WERI-Rb-1 (cell line): Measurements from ENCODE around the gene PIGV.

Experiments used
- DNase-seq: peaks from one replicate; pipeline ENCODE4 v3.0.0-alpha.2; 2020
- H3K27ac ChIP-seq: fragments of 250-450 bp; sonication (Bioruptor Pico); 2 replicates; pipeline ENCODE4 v1.5.1; 2020; ENCODE audit warnings: mild to moderate bottlenecking, moderate library complexity
- H3K27me3 ChIP-seq: fragments of 250-450 bp; sonication (Bioruptor Pico); 2 replicates; pipeline ENCODE4 v1.5.1; 2021; ENCODE audit warnings: mild to moderate bottlenecking, low read depth, moderate library complexity; ENCODE audit not compliant: insufficient read depth, severe bottlenecking
- H3K36me3 ChIP-seq: fragments of 250-450 bp; sonication (Bioruptor Pico); 2 replicates; pipeline ENCODE4 v1.5.1; 2020; ENCODE audit warnings: mild to moderate bottlenecking, moderate library complexity
- H3K4me3 ChIP-seq: 2 replicates; pipeline ENCODE4 v1.5.1; 2011; ENCODE audit warnings: low read depth, mild to moderate bottlenecking, control low read depth, low read length
- H3K9me3 ChIP-seq: fragments of 250-450 bp; sonication (Bioruptor Pico); 2 replicates; pipeline ENCODE4 v1.5.1; 2021; ENCODE audit warnings: mild to moderate bottlenecking, moderate library complexity; ENCODE audit not compliant: severe bottlenecking
- CTCF ChIP-seq: IDR thresholded peaks from 2 replicates; pipeline ENCODE4 v1.5.1; 2011; ENCODE audit warnings: low read depth, mild to moderate bottlenecking, control low read depth, inconsistent platforms, low read length

The PIGV gene

GRCh38 chr1:26775666-26776065 lies 12.1 kb upstream of the PIGV start:
- H3K9me3 ChIP-seq = no peaks in the 10 kb centered on the region
- TF ChIP-seq CTCF = no peak
- no peak overlapping the region for H3K27ac ChIP-seq
- peaks cover 100% of the 10 kb centered on the region for H3K36me3 ChIP-seq
- no peak for DNase-seq
- no peaks in the 10 kb centered on the region for H3K27me3 ChIP-seq
- no peak overlapping the region for H3K4me3 ChIP-seq

GRCh38 chr1:26779098-26779668 lies 8.6 kb upstream of the PIGV start:
- H3K36me3 ChIP-seq = peaks cover 87% of the 10 kb centered on the region
- H3K27me3 ChIP-seq = no peaks in the 10 kb centered on the region
- H3K4me3 ChIP-seq = no peak overlapping the region
- no peak for TF ChIP-seq CTCF
- H3K27ac ChIP-seq = no peak overlapping the region
- DNase-seq = no peak
- H3K9me3 ChIP-seq = no peaks in the 10 kb centered on the region

GRCh38 chr1:26780344-26780957 lies 7.3 kb upstream of the PIGV start:
- Histone ChIP-seq H3K4me3 (no peak overlapping the region), H3K9me3 (no peaks in the 10 kb centered on the region), H3K36me3 (peaks cover 74% of the 10 kb centered on the region), H3K27me3 (no peaks in the 10 kb centered on the region), H3K27ac (no peak overlapping the region)
- no peak for TF ChIP-seq CTCF
- DNase-seq = no peak

- no peak for DNase-seq
- no peak for TF ChIP-seq CTCF
- peaks cover 66% of the 10 kb centered on the region for H3K36me3 ChIP-seq
These were observed 6.4 kb upstream of the PIGV start for GRCh38 chr1:26781206-26781825.

GRCh38 chr1:26782521-26783212 lies 5.1 kb upstream of the PIGV start:
- DNase-seq = no peak
- TF ChIP-seq CTCF = no peak
- no peaks in the 10 kb centered on the region for H3K27me3 ChIP-seq
- H3K27ac ChIP-seq = no peak overlapping the region
- no peaks in the 10 kb centered on the region for H3K9me3 ChIP-seq
- H3K4me3 ChIP-seq = no peak overlapping the region
- peaks cover 52% of the 10 kb centered on the region for H3K36me3 ChIP-seq

More at GRCh38 chr1:26781206-26781825, 6.4 kb upstream of the PIGV start:
- H3K27me3 ChIP-seq = no peaks in the 10 kb centered on the region
- no peaks in the 10 kb centered on the region for H3K9me3 ChIP-seq
- no peak overlapping the region for H3K4me3 ChIP-seq
- H3K27ac ChIP-seq = no peak overlapping the region
